PFSK-1 (cell line): ENCODE data around the gene ETV1.

Experiments used
- POLR2AphosphoS5 ChIP-seq: IDR thresholded peaks from 2 replicates; pipeline ENCODE4 v1.6.1; 2012; ENCODE audit warnings: low read depth, mild to moderate bottlenecking, control low read depth, low read length, moderate library complexity
- SIN3A ChIP-seq: IDR thresholded peaks from 2 replicates; pipeline ENCODE4 v1.6.1; 2012; ENCODE audit warnings: mild to moderate bottlenecking, low read length, moderate library complexity, borderline replicate concordance; ENCODE audit not compliant: insufficient read depth

- TF ChIP-seq POLR2AphosphoS5 (0 out of 2 replicates have a peak, but pooled peaks have one; percentile 10), SIN3A (no peak)
Measured at GRCh38 chr7:13911909-13912308, 77.6 kb downstream of the ETV1 start.
